CD4-positive, alpha-beta T cell treated with Interleukin-21 for 1 hour (primary cell): ENCODE results near the gene PDGFD.

Experiments
- DNase-seq: peaks from one replicate; pipeline ENCODE4 v3.0.0-alpha.2; 2020

Gene PDGFD

DNA sequence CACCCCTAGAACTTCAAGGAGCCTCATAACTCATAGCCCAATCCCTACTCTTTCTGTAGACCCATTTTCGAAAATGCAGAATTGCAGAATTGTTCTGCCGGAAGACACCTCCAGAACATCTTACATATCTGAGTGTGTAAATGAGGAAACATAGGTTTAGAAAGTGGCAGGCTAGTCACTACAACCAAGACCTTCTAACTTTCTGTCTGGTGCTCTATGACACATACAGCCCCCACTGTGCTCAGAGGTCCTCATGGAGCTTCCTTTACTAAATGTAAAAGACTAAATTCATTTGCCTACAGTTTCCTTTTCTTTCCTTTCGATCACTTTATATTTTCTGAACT is 259.7 kb downstream of the PDGFD start:
- DNase-seq = no peak

- no peak for DNase-seq
These were observed 260.2 kb downstream of the PDGFD start for GRCh38 chr11:103903621-103904323.

DNA sequence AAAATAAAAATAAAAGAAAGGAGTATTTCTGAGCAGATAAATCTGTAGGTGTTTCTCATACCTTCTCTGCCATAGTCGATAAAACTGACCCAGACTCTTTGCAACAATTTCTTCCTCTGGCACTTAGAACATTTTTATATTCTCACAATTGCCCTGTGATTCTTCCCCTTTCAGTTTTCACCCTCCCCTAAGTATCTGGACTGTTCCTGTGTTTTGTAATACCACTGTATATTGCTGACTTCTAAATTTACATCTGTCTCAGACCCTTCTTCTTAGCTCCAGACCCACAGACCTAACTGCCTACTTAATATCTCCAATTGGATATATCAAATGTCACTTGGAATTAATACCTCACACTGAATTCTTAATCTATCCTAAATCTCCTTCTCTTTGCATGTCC is 261.0 kb downstream of the PDGFD start:
- no peak for DNase-seq

GRCh38 chr11:103901656-103902055 is 262.3 kb downstream of the PDGFD start:
- DNase-seq = no peak

DNA sequence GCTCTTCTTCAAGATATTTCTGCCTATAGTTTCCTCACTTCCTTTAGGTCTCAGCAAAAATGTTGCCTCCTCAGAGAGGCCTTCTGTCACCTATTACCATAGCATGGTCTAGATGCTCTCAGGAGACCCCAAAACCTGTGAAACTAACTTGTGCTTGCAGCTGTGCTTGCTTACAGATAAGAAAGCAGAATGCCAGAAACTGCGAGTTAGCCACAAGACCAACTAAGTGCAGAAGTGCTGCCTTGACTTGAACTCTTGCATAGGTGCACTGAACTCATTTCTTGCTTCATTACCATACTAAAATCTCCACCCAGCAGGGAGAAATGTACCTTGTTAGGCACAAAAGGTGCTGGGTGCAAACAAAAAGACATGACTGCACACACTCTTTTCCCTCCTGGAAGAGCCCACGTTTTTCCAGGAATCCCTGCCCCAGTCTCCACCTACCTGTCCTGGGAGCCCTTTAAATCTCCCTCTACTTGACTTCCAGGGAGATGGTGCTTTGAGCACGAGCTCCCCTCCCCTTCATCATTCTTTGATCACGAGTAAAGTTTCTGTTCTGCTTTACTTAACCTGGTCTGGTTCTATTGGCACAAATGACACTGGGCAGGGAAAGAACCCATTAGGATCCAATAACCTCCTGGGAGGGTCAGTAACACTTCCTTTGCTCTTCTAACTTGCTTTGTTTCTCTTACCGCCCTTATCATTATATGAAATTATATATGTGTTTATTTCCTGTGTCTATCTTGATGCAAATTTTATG is 265.2 kb downstream of the PDGFD start:
- DNase-seq = no peak

GRCh38 chr11:103898065-103898464 is 265.9 kb downstream of the PDGFD start:
- DNase-seq = no peak

GRCh38 chr11:103897160-103897936 is 266.6 kb downstream of the PDGFD start:
- DNase-seq = no peak

DNA sequence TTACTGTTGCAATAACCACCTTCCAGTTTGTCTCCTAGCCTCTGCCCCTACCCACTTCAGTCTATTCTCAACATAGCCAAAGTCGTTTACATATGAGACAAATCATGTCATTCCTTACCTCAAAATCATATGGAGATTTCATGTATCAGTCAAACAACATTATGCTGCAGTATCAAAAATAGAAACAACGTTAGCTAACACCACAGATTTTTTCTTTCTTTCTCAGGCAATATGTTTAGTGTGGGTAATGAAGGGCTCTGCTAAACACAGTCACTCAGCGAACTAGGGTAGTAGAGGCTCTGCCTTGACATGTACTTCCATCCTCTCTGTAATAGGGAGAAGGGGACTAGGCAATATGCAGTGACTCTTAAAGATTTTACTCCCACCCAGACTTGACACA is 268.8 kb downstream of the PDGFD start:
- DNase-seq = no peak

GRCh38 chr11:103894673-103895072 is 269.3 kb downstream of the PDGFD start:
- DNase-seq = no peak

DNA sequence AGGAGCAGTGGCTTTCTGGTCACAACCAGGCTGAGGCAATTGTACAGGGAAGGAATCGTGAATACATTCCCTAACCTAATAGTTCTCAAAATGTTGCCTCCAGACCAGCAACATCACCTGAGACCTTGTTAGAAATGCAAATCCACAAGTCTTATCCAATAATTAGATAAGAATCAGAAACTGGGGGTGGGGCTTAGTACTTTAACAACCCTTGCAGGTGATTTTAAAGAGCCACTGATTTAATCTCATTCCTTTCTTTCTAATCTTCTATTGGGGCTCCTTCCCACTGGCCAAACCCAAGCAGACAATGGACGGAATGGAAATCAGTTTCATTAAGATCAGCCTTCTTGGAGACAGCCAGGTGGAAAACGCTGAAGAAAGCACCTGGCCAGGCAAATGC is 269.9 kb downstream of the PDGFD start:
- DNase-seq = no peak

DNA sequence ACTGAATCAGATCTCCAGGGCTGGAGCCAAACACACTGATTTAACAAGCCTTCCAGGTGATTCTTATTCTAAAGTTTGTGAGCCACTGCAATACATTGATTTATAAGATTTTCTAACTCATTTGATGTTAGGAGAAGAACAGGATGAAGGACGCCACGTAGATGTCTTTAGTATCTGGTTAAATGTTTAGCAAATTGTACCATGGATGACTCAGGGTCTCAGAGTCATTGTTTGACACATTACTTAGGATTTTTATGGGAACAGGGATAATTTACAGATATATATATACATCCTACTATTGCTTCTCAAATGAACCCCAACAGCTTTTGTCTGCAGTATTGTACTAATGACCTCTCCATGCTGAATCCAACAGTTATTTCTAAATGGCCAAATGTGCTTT is 270.6 kb downstream of the PDGFD start:
- DNase-seq = no peak

- DNase-seq = no peak
These were observed 271.3 kb downstream of the PDGFD start for GRCh38 chr11:103892603-103893002.

GRCh38 chr11:103890654-103891053 is 273.3 kb downstream of the PDGFD start:
- DNase-seq = no peak

GRCh38 chr11:103889679-103890078 is 274.3 kb downstream of the PDGFD start:
- DNase-seq = no peak

GRCh38 chr11:103888541-103888951 is 275.4 kb downstream of the PDGFD start:
- DNase-seq = no peak

- DNase-seq = no peak
These were observed 276.8 kb downstream of the PDGFD start for GRCh38 chr11:103887001-103887658.

- DNase-seq = no peak
These were observed 280.1 kb downstream of the PDGFD start for GRCh38 chr11:103883856-103884255.

DNA sequence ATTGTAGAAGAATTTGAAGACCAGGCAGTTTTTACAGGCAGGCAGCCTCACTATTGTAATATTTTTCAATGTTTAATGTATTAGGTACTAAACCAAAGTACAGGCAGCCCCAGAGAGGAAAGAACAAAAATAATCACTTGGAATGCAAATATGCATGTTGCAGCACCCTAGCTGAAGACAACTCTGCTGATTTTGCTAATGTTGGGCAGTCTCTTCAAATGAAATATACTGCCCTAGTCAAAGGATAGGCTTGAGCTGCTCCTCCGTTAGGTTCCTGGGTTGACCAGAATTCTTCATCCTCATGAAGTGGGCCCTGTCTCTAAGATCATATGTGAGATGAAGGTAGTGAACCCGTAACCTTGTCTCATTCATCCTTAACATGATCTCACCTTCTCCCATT is 280.7 kb downstream of the PDGFD start:
- no peak for DNase-seq

GRCh38 chr11:103881584-103881983 is 282.4 kb downstream of the PDGFD start:
- DNase-seq = no peak

DNA sequence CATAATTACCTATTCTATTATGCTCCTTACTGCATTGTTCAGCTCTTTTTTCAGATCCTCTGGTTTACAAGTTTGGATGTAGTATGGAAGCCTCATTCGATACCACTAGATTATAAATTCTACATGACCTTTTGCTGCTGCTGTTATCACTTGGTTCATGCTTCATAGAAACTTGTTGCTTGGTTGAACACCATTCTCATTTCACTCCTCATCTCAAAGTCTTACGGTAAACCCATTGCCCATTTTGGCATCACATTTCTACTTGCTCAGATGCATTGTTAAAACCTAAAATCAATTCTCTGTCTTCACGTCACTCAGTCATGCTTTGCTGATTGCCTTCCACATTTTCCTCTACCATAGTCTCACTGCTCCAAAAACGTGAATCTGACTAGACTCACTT is 283.0 kb downstream of the PDGFD start:
- no peak for DNase-seq

DNA sequence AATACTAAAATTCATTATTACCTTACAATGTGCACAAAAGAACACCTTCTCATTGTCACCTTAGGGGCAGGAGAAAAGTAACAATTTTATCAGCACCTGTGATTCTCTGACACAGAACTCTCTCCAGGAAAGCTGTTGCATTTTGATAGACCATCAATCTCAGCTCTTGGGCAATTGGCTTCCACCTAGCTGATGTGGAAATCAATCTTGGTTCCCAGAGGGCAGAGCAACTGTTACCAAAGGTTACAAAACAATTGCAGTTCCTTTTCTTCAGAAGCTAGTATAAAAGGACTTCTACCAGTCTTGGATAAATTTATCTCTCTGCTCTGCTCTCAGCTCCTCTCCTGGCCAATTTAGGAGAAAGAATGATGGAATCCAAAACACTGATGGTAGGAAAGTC is 285.3 kb downstream of the PDGFD start:
- no peak for DNase-seq

DNA sequence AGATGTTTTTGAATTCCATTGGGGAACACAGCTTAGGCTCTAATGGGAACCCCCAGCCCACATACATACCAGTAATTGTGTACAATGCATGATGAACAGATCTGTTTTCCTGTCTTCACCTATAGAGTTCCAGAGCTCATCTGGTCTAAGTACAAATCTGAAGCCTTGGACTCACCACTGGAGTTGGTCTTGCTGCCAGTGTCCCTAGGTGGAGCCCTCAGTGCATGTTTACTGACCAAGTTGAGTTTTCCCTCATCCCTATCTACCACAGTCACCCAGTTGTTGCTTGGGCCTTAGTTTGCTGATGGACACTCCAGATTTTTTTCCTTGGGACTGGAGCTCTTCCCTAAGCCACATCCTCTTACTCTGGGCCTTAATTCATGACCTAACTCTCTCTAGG is 286.7 kb downstream of the PDGFD start:
- no peak for DNase-seq

DNA sequence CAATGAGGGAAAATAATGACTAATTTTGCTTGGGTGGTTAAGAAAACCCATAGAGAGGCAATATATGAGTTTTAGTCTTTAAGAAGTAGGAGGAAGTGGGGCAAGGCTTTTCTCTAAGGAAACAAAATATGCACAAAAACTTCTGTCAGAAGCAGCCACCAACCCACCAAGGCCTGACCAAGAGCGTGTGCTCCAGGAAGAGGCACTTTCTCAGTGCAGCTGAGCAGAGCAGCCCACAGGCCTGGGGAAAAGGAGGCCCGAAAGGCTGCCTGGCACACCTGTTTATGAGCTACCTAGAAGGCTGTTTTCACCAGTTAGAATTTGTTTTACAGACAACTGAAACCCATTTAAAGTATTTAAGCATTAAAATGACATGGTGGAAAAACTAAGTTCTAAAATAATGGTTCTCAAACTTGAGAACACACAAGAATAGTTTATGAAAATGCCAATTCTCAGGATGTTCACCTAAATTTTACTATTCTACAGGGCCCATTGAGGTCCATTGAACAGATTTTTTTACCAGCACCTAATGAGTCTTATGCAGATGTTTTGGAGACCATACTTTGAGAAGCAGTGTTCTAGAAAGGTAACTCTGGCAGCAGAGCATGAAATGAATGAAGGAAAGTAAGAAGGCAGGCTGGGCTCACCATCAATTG is 288.0 kb downstream of the PDGFD start:
- DNase-seq = no peak
